Panc1 (cell line): ENCODE data around the gene SAMD11. TPM values are rescaled to one million over a fixed set of nuclear protein-coding genes. Genes with fewer than 3 reads are reported as not detected.

Experiments used
- ATAC-seq: fragments of 200-7000 bp; cut with Tn5 transposase; 2 replicates; pipeline ENCODE4 v1.9.1; 2020; ENCODE audit warnings: mild to moderate bottlenecking, moderate library complexity
- BruUV-seq: library from RNA; stranded (reverse); fragments of 400-500 nt; replicated peaks from 2 replicates; lab custom pipeline; 2021; lab: Mats Ljungman, UMichigan
- CTCF ChIA-PET: fragments of 300-600 bp; sonication (Branson Sonifier 250); formaldehyde crosslinking; loops from one replicate; lab custom pipeline; 2022; ENCODE audit warnings: antibody characterized with exemption; lab: Charles Lee
- POLR2A ChIA-PET: fragments of 300-600 bp; sonication (Branson Sonifier 250); formaldehyde crosslinking; loops from one replicate; lab custom pipeline; 2022; ENCODE audit warnings: antibody characterized with exemption; lab: Charles Lee
- DNase-seq: peaks from one replicate; pipeline ENCODE4 v3.0.0-alpha.2; 2010; ENCODE audit warnings: low read depth, low spot score
- H3K27ac ChIP-seq: 2 replicates; pipeline ENCODE4 v1.5.1; 2011; ENCODE audit warnings: mild to moderate bottlenecking, low read length, inconsistent platforms
- H3K27me3 ChIP-seq: fragments of 200-500 bp; sonication (Bioruptor generic); 2 replicates; pipeline ENCODE4 v1.6.0; 2014; ENCODE audit warnings: low read length, inconsistent platforms; ENCODE audit not compliant: control insufficient read depth, insufficient read depth
- H3K36me3 ChIP-seq: fragments of 200-500 bp; sonication (Bioruptor generic); 2 replicates; pipeline ENCODE4 v1.5.1; 2014; ENCODE audit warnings: inconsistent platforms, mild to moderate bottlenecking, low read length, moderate library complexity; ENCODE audit not compliant: control insufficient read depth, insufficient read depth
- H3K4me1 ChIP-seq: 2 replicates; pipeline ENCODE4 v1.5.1; 2011; ENCODE audit warnings: inconsistent platforms, mild to moderate bottlenecking, low read length, moderate library complexity; ENCODE audit not compliant: control insufficient read depth, insufficient read depth
- H3K4me3 ChIP-seq, 2 experiments: 2 replicates each; pipeline ENCODE4 v1.5.1; 2011 to 2012; ENCODE audit warnings: low read depth in 2 of 2, low read length in 2 of 2, mild to moderate bottlenecking in 2 of 2, inconsistent platforms in 1 of 2, moderate library complexity in 1 of 2
- H3K9me3 ChIP-seq: fragments of 200-500 bp; sonication (Bioruptor generic); 2 replicates; pipeline ENCODE4 v1.5.1; 2014; ENCODE audit warnings: low read depth, mild to moderate bottlenecking, inconsistent platforms, low read length, moderate library complexity; ENCODE audit not compliant: control insufficient read depth, insufficient read depth
- POLR2AphosphoS5 ChIP-seq: IDR thresholded peaks from 2 replicates; pipeline ENCODE4 v1.6.1; 2012; ENCODE audit warnings: mild to moderate bottlenecking, low read depth, low read length, moderate library complexity
- SIN3A ChIP-seq: IDR thresholded peaks from 2 replicates; pipeline ENCODE4 v1.6.1; 2012; ENCODE audit warnings: low read depth, mild to moderate bottlenecking, low read length, moderate library complexity, borderline replicate concordance; ENCODE audit not compliant: insufficient read depth
- TCF7L2 ChIP-seq: IDR thresholded peaks from 2 replicates; pipeline ENCODE4 v1.6.1; 2011; ENCODE audit warnings: mild to moderate bottlenecking, low read depth, low read length, inconsistent platforms
- in situ Hi-C: cut with HindIII; loops from 2 replicates; pipeline ENCODE4 v1.10.0; 2016; ENCODE audit warnings: low sequenced_read_pairs, low pct_unique_long_range_greater_than_20kb
- intact Hi-C: fragments of 100-400 bp; cut with micrococcal nuclease; formaldehyde crosslinking; loops from one replicate; pipeline ENCODE4 v1.10.0; 2022; ENCODE audit not compliant: unreplicated experiment
- total RNA-seq: library from RNA; stranded (reverse); gene quantifications from one replicate; pipeline ENCODE4 v1.2.1, GENCODE V29; 2021; ENCODE audit not compliant: unreplicated experiment
- TF ChIP-seq, protein P1 (sequence below): fragments of 450-650 bp; IDR thresholded peaks from 2 replicates; pipeline ENCODE4 v1.5.1; 2017; ENCODE audit warnings: mild to moderate bottlenecking
- TF ChIP-seq, protein P2 (sequence below), 2 experiments: IDR thresholded peaks; 2 replicates each; pipeline ENCODE4 v1.6.1; 2011 to 2012; ENCODE audit warnings: low read depth in 2 of 2, control low read depth in 1 of 2, low read length in 1 of 2, mild to moderate bottlenecking in 1 of 2, moderate library complexity in 1 of 2; ENCODE audit not compliant: insufficient read depth in 1 of 2

SAMD11 gene
- total RNA-seq, 1 experiment from 2014 or later, result 51.8 TPM

DNA sequence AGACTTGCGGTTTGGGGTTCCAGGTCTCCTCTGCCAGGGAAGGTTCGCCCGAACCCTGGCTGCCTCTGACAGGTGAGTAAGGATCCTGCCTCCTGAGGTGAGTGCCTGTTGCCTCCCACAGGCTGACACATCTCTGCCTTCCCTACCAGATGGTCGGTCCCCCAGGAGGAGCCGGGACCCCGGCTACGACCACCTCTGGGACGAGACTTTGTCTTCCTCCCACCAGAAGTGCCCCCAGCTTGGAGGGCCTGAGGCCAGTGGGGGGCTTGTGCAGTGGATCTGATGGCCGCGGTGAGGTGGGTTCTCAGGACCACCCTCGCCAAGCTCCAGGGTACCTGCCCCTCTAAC is 50.5 kb downstream of the SAMD11 start:
- no peaks in the 10 kb centered on the region for H3K9me3 ChIP-seq
- H3K27me3 ChIP-seq, result no peaks in the 10 kb centered on the region
- TF ChIP-seq SIN3A (no peak), POLR2AphosphoS5 (no peak), TCF7L2 (no peak)
- TF ChIP-seq, protein P1, sequence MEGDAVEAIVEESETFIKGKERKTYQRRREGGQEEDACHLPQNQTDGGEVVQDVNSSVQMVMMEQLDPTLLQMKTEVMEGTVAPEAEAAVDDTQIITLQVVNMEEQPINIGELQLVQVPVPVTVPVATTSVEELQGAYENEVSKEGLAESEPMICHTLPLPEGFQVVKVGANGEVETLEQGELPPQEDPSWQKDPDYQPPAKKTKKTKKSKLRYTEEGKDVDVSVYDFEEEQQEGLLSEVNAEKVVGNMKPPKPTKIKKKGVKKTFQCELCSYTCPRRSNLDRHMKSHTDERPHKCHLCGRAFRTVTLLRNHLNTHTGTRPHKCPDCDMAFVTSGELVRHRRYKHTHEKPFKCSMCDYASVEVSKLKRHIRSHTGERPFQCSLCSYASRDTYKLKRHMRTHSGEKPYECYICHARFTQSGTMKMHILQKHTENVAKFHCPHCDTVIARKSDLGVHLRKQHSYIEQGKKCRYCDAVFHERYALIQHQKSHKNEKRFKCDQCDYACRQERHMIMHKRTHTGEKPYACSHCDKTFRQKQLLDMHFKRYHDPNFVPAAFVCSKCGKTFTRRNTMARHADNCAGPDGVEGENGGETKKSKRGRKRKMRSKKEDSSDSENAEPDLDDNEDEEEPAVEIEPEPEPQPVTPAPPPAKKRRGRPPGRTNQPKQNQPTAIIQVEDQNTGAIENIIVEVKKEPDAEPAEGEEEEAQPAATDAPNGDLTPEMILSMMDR, result no peak
- TF ChIP-seq, protein P2, sequence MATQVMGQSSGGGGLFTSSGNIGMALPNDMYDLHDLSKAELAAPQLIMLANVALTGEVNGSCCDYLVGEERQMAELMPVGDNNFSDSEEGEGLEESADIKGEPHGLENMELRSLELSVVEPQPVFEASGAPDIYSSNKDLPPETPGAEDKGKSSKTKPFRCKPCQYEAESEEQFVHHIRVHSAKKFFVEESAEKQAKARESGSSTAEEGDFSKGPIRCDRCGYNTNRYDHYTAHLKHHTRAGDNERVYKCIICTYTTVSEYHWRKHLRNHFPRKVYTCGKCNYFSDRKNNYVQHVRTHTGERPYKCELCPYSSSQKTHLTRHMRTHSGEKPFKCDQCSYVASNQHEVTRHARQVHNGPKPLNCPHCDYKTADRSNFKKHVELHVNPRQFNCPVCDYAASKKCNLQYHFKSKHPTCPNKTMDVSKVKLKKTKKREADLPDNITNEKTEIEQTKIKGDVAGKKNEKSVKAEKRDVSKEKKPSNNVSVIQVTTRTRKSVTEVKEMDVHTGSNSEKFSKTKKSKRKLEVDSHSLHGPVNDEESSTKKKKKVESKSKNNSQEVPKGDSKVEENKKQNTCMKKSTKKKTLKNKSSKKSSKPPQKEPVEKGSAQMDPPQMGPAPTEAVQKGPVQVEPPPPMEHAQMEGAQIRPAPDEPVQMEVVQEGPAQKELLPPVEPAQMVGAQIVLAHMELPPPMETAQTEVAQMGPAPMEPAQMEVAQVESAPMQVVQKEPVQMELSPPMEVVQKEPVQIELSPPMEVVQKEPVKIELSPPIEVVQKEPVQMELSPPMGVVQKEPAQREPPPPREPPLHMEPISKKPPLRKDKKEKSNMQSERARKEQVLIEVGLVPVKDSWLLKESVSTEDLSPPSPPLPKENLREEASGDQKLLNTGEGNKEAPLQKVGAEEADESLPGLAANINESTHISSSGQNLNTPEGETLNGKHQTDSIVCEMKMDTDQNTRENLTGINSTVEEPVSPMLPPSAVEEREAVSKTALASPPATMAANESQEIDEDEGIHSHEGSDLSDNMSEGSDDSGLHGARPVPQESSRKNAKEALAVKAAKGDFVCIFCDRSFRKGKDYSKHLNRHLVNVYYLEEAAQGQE (IDR thresholded peaks at IDR 0.05; ENCODE audit: insufficient read depth in 1 of 2, low read depth in 2 of 2, low read length in 1 of 2), result no peak
- in situ Hi-C loops, result no loop called here
- BruUV-seq, result no TSS peak
- 0 out of 2 replicates have a peak, but pooled peaks cover 4% of the 10 kb centered on the region for H3K4me1 ChIP-seq
- ChIA-PET CTCF (no interaction called here), POLR2A (interaction anchor here (0.6 kb wide), 1 partner anchor 39 kb away, joined by 3 read pairs; the partner anchor contains the start of gene ISG15)
- H3K27ac ChIP-seq, result no peak overlapping the region
- H3K4me3 ChIP-seq, result no peak overlapping the region
- intact Hi-C loops, result no loop called here
- no peaks in the 10 kb centered on the region for H3K36me3 ChIP-seq
- ATAC-seq (no peak), DNase-seq (no peak)

GRCh38 chr1:974687-975328 is 51.1 kb downstream of the SAMD11 start:
- H3K36me3 ChIP-seq, result no peaks in the 10 kb centered on the region
- H3K27me3 ChIP-seq, result no peaks in the 10 kb centered on the region
- no peak overlapping the region for H3K4me3 ChIP-seq
- BruUV-seq, result TSS peak; percentile 86
- POLR2A ChIA-PET, result interaction anchor here (0.6 kb wide), 1 partner anchor 39 kb away, joined by 3 read pairs; the partner anchor contains the start of gene ISG15
- CTCF ChIA-PET, result interaction anchor here (0.5 kb wide), 1 partner anchor 94 kb away, joined by 3 read pairs; no protein-coding TSS in a partner anchor
- DNase-seq, result no peak
- intact Hi-C loops (no loop called here), in situ Hi-C loops (no loop called here)
- H3K27ac ChIP-seq, result no peak overlapping the region
- ATAC-seq, result no peak
- TF ChIP-seq, protein P2 (IDR thresholded peaks at IDR 0.05; ENCODE audit: insufficient read depth in 1 of 2, low read depth in 2 of 2, low read length in 1 of 2), result no peak
- TF ChIP-seq SIN3A, result no peak
- no peak for TF ChIP-seq POLR2AphosphoS5
- TF ChIP-seq, protein P1, result no peak
- no peak for TF ChIP-seq TCF7L2
- H3K4me1 ChIP-seq, result 0 out of 2 replicates have a peak, but pooled peaks cover 4% of the 10 kb centered on the region
- H3K9me3 ChIP-seq, result no peaks in the 10 kb centered on the region
